ENCODE results near the gene KRTAP16-1.

The KRTAP16-1 gene

GRCh38 chr17:41265078-41265477, 44.0 kb downstream of the KRTAP16-1 start, which contains the start of gene KRTAP9-6:
Gene KRTAP9-6, plus strand, starts transcription at chr17:41265378. Its CDS starts 0 bp downstream, at chr17:41265378.
- no peak for TF ChIP-seq CTCF (IDR thresholded peaks at IDR 0.05)

- no peak for TF ChIP-seq CTCF (IDR thresholded peaks at IDR 0.05)
Measured at GRCh38 chr17:41264599-41264998, 44.5 kb downstream of the KRTAP16-1 start.

GRCh38 chr17:41263212-41263611, 45.9 kb downstream of the KRTAP16-1 start:
- TF ChIP-seq CTCF (IDR thresholded peaks at IDR 0.05): no peak

- TF ChIP-seq CTCF (IDR thresholded peaks at IDR 0.05): no peak
Measured at GRCh38 chr17:41258406-41258805, 50.7 kb downstream of the KRTAP16-1 start.

All from LNCAP (cell line).